Measurements from ENCODE around the gene CACNG5. TPM values are rescaled to one million over a fixed set of nuclear protein-coding genes. Genes with fewer than 3 reads are reported as not detected.

The CACNG5 gene
- total and polyA plus RNA-seq, 8 donors, result 0.15 to 0.77 (median 0.29) TPM; not detected in 2

- intact Hi-C loops (cut with DNase I), result no loop called here
- no peaks in the 10 kb centered on the region for H3K36me3 ChIP-seq
- FAIRE-seq, result no peak
- WGBS, 2 donors, result 88 to 91% methylated on average over 11 of the region's 11 CpGs
- H3K9me3 ChIP-seq, result no peaks in the 10 kb centered on the region
- H3K27me3 ChIP-seq, result no peaks in the 10 kb centered on the region
- TF ChIP-seq, protein P1, sequence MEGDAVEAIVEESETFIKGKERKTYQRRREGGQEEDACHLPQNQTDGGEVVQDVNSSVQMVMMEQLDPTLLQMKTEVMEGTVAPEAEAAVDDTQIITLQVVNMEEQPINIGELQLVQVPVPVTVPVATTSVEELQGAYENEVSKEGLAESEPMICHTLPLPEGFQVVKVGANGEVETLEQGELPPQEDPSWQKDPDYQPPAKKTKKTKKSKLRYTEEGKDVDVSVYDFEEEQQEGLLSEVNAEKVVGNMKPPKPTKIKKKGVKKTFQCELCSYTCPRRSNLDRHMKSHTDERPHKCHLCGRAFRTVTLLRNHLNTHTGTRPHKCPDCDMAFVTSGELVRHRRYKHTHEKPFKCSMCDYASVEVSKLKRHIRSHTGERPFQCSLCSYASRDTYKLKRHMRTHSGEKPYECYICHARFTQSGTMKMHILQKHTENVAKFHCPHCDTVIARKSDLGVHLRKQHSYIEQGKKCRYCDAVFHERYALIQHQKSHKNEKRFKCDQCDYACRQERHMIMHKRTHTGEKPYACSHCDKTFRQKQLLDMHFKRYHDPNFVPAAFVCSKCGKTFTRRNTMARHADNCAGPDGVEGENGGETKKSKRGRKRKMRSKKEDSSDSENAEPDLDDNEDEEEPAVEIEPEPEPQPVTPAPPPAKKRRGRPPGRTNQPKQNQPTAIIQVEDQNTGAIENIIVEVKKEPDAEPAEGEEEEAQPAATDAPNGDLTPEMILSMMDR (IDR thresholded peaks at IDR 0.05), result no peak
- H3K27ac ChIP-seq, result no peak overlapping the region
- DNase-seq, result no peak
- H3K4me1 ChIP-seq, result peaks cover 0 to 10% (median 8%) of the 10 kb centered on the region in 3 donors
- H3K4me3 ChIP-seq, result no peak overlapping the region
- ATAC-seq, result no peak
Observed at GRCh38 chr17:66790501-66791061, 44.3 kb upstream of the CACNG5 start.

- intact Hi-C loops (cut with DNase I), result no loop called here
- no peaks in the 10 kb centered on the region for H3K36me3 ChIP-seq
- no peaks in the 10 kb centered on the region for H3K27me3 ChIP-seq
- peaks cover 0 to 10% (median 8%) of the 10 kb centered on the region in 3 donors for H3K4me1 ChIP-seq
- no peaks in the 10 kb centered on the region for H3K9me3 ChIP-seq
- peak in 3 of 4 donors; percentile 58 to 73 (median 68) for ATAC-seq
- H3K27ac ChIP-seq, result peak overlapping the region in 2 of 4 donors; percentile 8 to 19
- 67 to 76% methylated on average over 15 of the region's 15 CpGs for WGBS, 2 donors
- no peak for FAIRE-seq
- H3K4me3 ChIP-seq, result no peak overlapping the region
- peak in 1 of 6 donors; percentile 29 for DNase-seq
- TF ChIP-seq, protein P1 (IDR thresholded peaks at IDR 0.05), result no peak
Observed at GRCh38 chr17:66791347-66791746, 43.6 kb upstream of the CACNG5 start.

DNA sequence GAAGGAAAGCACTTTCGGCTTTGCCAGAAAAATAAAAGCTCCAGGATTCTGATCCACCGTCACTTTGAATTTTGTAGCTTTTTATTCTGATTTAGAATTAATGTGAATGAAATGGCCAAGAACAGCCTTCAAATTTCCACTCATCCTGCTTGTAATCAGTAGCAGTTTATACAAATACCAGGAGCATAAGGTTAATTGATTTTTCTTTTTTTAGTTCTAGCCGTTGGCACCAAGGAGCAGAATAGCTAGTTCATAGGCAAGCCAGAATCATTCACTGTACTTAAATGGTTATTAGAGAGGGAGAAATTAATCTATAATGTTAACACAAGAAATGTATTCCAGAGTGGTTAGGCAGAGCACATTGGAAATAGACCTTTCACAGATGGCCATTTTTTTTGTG is 41.1 kb upstream of the CACNG5 start:
- WGBS, 2 donors, result 29 to 33% methylated on average over 3 of the region's 3 CpGs
- ATAC-seq (peak; percentile 58 to 83 (median 78)), FAIRE-seq (no peak), DNase-seq (no peak)
- TF ChIP-seq, protein P1 (IDR thresholded peaks at IDR 0.05), result no peak
- H3K4me1 ChIP-seq, result peaks cover 0 to 10% (median 8%) of the 10 kb centered on the region in 3 donors
- no peak overlapping the region for H3K27ac ChIP-seq
- intact Hi-C loops (cut with DNase I), result no loop called here
- H3K36me3 ChIP-seq, result no peaks in the 10 kb centered on the region
- no peak overlapping the region for H3K4me3 ChIP-seq
- no peaks in the 10 kb centered on the region for H3K9me3 ChIP-seq
- H3K27me3 ChIP-seq, result no peaks in the 10 kb centered on the region

- no peak for DNase-seq
- no peak for ATAC-seq
- peaks cover 0 to 10% (median 8%) of the 10 kb centered on the region in 3 donors for H3K4me1 ChIP-seq
- intact Hi-C loops (cut with DNase I), result no loop called here
- WGBS, 2 donors, result 90 to 91% methylated on average over 3 of the region's 3 CpGs
- H3K27me3 ChIP-seq, result no peaks in the 10 kb centered on the region
- FAIRE-seq, result no peak
- H3K9me3 ChIP-seq, result no peaks in the 10 kb centered on the region
- H3K27ac ChIP-seq, result no peak overlapping the region
- no peak overlapping the region for H3K4me3 ChIP-seq
- H3K36me3 ChIP-seq, result no peaks in the 10 kb centered on the region
- TF ChIP-seq, protein P1 (IDR thresholded peaks at IDR 0.05), result no peak
Observed at GRCh38 chr17:66795486-66795885, 39.4 kb upstream of the CACNG5 start.

DNA sequence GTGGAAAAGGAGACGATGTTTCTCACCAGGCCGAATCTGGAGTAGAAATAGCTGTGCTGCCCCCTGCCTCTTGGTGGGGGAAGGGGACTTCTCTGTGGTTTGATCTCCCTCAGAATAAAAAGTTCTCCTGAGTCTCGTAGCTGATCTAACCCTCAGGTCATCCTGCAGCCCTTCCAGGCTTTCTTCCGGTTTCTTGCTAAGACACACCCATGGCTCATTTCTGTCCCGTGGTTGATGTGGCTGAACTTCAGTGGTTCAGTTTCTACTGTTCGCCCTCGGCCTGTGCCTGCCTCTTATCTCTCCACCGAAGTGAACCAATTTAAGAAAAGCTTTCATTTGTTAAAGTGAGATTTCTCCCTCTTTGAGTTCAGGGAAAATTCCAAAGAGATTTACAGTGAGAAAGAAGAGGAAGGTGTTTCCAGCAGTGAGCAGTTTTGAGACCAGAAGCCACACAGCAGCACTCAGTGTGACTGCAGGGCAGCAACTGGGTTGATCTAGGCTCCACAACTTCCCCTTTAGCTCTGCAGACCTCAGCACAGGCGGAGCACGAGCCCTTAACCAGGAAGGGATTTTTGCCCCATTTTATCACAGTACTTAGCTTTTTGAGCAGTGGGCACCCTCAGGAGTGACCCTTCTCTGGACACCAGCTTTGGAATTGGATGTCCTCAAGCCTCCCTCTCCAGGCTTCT is 34.9 kb upstream of the CACNG5 start:
- TF ChIP-seq, protein P1 (IDR thresholded peaks at IDR 0.05), result no peak
- DNase-seq, result peak in 1 of 6 donors; percentile 31
- no peak overlapping the region for H3K4me3 ChIP-seq
- intact Hi-C loops (cut with DNase I), result no loop called here
- peak in 2 of 4 donors; percentile 67 to 82 for ATAC-seq
- H3K27ac ChIP-seq, result peak overlapping the region in 1 of 4 donors; percentile 5
- H3K27me3 ChIP-seq, result no peaks in the 10 kb centered on the region
- no peaks in the 10 kb centered on the region for H3K36me3 ChIP-seq
- H3K9me3 ChIP-seq, result no peaks in the 10 kb centered on the region
- H3K4me1 ChIP-seq, result no peaks in the 10 kb centered on the region
- WGBS, 2 donors, result 85 to 90% methylated on average over 10 of the region's 10 CpGs
- FAIRE-seq, result no peak

Measured in pancreas (tissue), 10 donors.